ENCODE measurements around the gene GABRR2. TPM values are rescaled to one million over a fixed set of nuclear protein-coding genes. Genes with fewer than 3 reads are reported as not detected.
A peak's percentile ranks its signal among the peaks of the same experiment; 100 is the strongest.

Gene GABRR2
- total RNA-seq, 2 donors from 2014 or later = 0.52 to 1.3 TPM

DNA sequence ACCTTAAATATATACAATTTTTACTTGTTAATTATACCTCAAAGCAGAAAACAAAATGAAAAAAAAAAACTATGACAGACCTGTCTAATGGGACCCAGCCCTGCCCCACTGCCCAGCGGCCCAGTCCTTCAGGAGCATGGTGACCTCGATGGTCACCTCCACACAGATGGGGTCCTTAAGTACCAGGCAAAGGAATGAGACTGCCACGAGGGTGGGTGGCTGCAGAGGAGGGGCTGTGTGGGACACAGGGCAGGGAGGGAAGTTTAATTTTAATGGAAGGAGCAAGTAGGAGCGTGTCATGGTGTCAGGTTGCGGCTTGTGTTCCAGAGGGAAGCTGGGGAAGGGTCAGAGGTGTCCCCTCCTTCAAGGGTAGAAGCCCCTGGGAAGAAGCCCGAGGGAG lies 28.6 kb downstream of the GABRR2 start:
- WGBS, 2 donors = 75 to 76% methylated on average over 6 of the region's 6 CpGs
- DNase-seq (no peak), ATAC-seq (no peak)
- Histone ChIP-seq H3K9me3 (no peaks in the 10 kb centered on the region), H3K4me3 (no peak overlapping the region), H3K27ac (no peak overlapping the region), H3K4me1 (no peaks in the 10 kb centered on the region), H3K27me3 (no peaks in the 10 kb centered on the region), H3K36me3 (replicated peaks in 1 of 2; ENCODE audit: insufficient read depth in 1 of 2, low read depth in 2 of 2) (no peaks in the 10 kb centered on the region)
- no peak for TF ChIP-seq POLR2A (IDR thresholded peaks at IDR 0.05)
- TF ChIP-seq, protein P1, sequence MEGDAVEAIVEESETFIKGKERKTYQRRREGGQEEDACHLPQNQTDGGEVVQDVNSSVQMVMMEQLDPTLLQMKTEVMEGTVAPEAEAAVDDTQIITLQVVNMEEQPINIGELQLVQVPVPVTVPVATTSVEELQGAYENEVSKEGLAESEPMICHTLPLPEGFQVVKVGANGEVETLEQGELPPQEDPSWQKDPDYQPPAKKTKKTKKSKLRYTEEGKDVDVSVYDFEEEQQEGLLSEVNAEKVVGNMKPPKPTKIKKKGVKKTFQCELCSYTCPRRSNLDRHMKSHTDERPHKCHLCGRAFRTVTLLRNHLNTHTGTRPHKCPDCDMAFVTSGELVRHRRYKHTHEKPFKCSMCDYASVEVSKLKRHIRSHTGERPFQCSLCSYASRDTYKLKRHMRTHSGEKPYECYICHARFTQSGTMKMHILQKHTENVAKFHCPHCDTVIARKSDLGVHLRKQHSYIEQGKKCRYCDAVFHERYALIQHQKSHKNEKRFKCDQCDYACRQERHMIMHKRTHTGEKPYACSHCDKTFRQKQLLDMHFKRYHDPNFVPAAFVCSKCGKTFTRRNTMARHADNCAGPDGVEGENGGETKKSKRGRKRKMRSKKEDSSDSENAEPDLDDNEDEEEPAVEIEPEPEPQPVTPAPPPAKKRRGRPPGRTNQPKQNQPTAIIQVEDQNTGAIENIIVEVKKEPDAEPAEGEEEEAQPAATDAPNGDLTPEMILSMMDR (IDR thresholded peaks at IDR 0.05) = no peak
- intact Hi-C loops (cut with DNase I) = no loop called here

DNA sequence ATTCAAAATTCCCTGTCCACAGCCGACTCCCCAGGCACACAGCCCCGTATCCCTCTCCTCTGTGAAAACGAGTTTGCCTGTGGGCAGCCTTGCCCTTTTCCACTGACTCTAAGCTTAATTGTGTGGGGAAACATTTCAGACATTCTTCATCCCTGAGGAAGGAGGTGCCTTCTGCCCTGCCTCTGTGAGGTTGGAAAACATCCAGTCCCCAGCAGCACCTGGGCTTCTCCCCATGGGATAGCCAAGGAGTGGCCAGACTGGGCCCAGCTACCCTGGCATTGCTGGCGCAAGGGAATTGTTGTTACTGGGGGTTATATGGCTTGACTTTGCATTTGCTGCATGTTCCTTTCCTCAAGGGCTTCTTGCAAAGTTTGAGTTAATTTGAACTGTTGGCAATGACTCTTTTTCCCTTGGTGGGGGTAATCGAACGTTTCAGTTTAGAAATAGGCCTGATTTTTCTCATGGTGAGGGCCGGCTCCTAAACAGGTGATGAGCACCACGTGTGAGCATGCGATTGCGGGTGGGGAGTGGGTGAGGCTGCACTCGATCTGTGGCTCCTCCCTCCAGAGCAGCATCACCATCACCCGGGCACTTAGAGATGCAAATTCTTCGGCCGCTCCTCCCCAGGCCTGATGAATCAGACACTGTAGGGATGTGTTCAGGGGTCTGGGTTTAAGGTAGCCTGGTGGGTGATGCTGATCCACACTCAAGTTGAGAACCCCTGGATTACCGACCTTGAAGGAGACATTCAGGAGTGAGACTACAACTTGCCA lies 29.9 kb downstream of the GABRR2 start:
- no peak overlapping the region for H3K27ac ChIP-seq
- H3K36me3 ChIP-seq (replicated peaks in 1 of 2; ENCODE audit: insufficient read depth in 1 of 2, low read depth in 2 of 2) = no peaks in the 10 kb centered on the region
- TF ChIP-seq, protein P1 (IDR thresholded peaks at IDR 0.05) = no peak
- no peak for TF ChIP-seq POLR2A (IDR thresholded peaks at IDR 0.05)
- H3K4me1 ChIP-seq = no peaks in the 10 kb centered on the region
- no peak overlapping the region for H3K4me3 ChIP-seq
- ATAC-seq = no peak
- intact Hi-C loops (cut with DNase I) = no loop called here
- no peaks in the 10 kb centered on the region for H3K27me3 ChIP-seq
- peak in 3 of 4 donors; percentile 25 to 77 (median 77) for DNase-seq
- 76 to 80% methylated on average over 14 to 15 of the region's 15 CpGs for WGBS, 2 donors
- H3K9me3 ChIP-seq = no peaks in the 10 kb centered on the region

DNA sequence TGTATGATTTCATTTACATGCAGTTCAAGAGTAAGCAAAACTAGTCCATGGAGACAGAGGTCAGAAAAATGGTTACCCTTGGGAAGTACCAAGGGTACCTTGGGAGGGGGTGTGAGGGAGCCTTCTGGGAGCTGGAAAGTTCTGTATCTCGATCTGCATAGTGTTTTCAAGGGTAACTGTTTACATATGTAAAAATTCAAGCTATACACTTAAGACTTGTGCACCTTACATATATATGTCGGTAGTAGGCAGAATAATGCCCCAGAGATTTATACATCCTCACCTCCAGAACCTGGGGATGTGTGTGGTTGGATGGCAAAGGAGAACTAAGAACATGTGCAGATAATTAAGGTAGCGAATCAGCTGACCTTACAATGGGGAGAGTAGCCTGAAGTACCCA lies 31.0 kb downstream of the GABRR2 start:
- intact Hi-C loops (cut with DNase I) = no loop called here
- DNase-seq = no peak
- no peak for ATAC-seq
- Histone ChIP-seq H3K9me3 (no peaks in the 10 kb centered on the region), H3K27ac (no peak overlapping the region), H3K4me3 (no peak overlapping the region), H3K36me3 (replicated peaks in 1 of 2; ENCODE audit: insufficient read depth in 1 of 2, low read depth in 2 of 2) (no peaks in the 10 kb centered on the region), H3K27me3 (no peaks in the 10 kb centered on the region), H3K4me1 (no peaks in the 10 kb centered on the region)
- TF ChIP-seq, protein P1 (IDR thresholded peaks at IDR 0.05) = no peak
- TF ChIP-seq POLR2A (IDR thresholded peaks at IDR 0.05) = no peak
- 86 to 94% methylated on average over 3 of the region's 3 CpGs for WGBS, 2 donors

DNA sequence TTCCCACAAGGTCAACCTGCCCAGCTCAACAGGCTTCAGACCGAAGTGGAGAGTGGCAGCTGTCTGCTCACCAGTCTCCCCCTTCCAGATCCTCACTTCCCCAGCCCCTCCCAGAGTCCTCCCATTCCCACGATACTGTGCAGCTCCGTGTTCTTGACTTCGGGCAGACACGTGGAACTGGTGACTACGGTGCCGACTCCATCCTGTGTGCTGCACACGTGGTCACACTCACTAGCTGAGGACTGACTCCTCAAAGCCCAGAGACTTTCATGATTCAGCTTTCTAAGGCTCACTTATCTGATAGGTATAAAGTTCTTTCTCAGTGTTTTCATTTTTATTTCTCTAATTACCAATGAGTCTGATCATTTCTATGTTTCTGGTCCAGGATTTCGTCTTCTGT lies 32.4 kb downstream of the GABRR2 start:
- 92 to 95% methylated on average over 8 to 9 of the region's 9 CpGs for WGBS, 2 donors
- ATAC-seq = no peak
- H3K27me3 ChIP-seq = no peaks in the 10 kb centered on the region
- H3K4me3 ChIP-seq = no peak overlapping the region
- intact Hi-C loops (cut with DNase I) = no loop called here
- no peak overlapping the region for H3K27ac ChIP-seq
- no peak for DNase-seq
- no peaks in the 10 kb centered on the region for H3K9me3 ChIP-seq
- H3K4me1 ChIP-seq = no peaks in the 10 kb centered on the region
- TF ChIP-seq, protein P1 (IDR thresholded peaks at IDR 0.05) = no peak
- no peak for TF ChIP-seq POLR2A (IDR thresholded peaks at IDR 0.05)
- H3K36me3 ChIP-seq (replicated peaks in 1 of 2; ENCODE audit: insufficient read depth in 1 of 2, low read depth in 2 of 2) = no peaks in the 10 kb centered on the region

DNA sequence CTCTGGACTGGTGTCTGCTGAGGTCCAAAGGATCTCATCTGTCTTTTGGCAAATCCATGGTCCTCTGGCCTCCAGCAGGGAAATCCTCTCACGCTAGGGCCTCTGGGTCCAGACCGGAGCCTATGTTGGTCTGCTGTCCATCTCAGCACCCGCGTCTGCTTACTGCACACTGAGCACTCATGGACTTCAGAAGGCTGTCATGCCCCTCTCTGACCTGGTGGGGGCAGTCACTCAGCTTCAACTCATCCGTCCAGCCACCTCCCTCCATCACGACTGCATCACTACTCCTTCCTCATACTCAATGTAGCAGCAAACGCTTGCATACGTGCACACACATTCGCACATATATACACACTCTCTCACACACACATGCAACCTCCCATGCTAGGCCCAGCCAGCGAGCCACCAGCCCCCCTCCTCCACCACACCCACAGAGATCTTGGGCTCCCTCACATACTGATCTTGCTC lies 33.3 kb downstream of the GABRR2 start:
- peak in 2 of 4 donors; percentile 17 to 23 for DNase-seq

More for the DNA sequence above, 33.3 kb downstream of the GABRR2 start:
- intact Hi-C loops (cut with DNase I) = no loop called here
- ATAC-seq = no peak
- Histone ChIP-seq H3K27ac (no peak overlapping the region), H3K27me3 (no peaks in the 10 kb centered on the region), H3K36me3 (replicated peaks in 1 of 2; ENCODE audit: insufficient read depth in 1 of 2, low read depth in 2 of 2) (no peaks in the 10 kb centered on the region), H3K4me3 (no peak overlapping the region), H3K4me1 (no peaks in the 10 kb centered on the region), H3K9me3 (no peaks in the 10 kb centered on the region)
- 70 to 72% methylated on average over 10 of the region's 10 CpGs for WGBS, 2 donors
- TF ChIP-seq, protein P1 (IDR thresholded peaks at IDR 0.05) = peak in 3 of 7 experiments; percentile 8 to 22 (median 21)
- TF ChIP-seq POLR2A (IDR thresholded peaks at IDR 0.05) = no peak
